Stimulated activated CD4-positive, alpha-beta T cell treated with anti-CD3 and anti-CD28 coated beads, Interleukin-4, amount 100 ng/mL, for 1 hour (primary cell): ENCODE data around the gene TSPAN9.
A peak's percentile ranks its signal among the peaks of the same experiment; 100 is the strongest.

Source experiments
- DNase-seq: peaks from one replicate; pipeline ENCODE4 v3.0.0-alpha.2; 2020

Gene TSPAN9, protein sequence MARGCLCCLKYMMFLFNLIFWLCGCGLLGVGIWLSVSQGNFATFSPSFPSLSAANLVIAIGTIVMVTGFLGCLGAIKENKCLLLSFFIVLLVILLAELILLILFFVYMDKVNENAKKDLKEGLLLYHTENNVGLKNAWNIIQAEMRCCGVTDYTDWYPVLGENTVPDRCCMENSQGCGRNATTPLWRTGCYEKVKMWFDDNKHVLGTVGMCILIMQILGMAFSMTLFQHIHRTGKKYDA

DNA sequence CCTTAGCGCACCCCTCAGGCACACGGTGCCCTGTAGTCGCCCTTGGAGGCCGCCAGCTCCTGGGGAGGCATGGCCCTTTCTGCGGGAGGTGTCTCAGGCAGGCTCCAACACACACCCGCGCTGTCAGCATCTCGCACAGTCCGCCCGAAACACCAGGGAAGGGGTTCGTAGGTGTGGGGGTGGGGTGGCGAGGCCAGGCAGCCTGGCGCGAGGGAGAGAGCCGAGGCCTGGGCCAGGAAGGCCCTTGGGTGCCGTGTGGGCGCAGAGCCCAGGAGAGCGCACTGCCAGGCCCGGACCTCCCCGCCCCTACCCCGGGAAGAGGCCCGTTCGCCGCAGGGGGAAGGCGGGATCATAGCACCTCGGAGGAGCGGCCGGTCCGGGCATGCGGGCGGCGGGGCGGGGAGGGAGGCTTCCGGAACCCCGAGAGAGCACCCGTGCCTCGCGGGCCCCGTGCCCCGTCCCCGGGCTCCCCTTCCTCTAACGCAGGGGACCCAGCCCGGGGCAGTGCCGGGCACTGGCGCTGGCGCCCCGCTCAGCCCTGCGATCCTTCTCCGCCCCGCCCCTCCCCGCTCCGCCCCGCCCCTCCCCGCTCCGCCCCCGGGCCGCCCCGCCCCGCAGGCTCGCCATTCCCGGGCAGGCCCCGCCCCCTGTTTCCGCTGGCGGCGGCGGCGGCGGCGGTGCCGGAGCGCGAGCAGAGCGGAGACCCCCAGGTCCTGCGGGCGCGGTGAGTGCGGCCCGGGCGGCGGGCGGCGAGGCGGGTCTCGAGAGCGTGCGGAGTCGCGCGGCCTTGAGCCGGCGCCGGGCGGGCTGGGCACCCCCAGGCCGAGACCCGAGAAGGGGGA is at the start of gene TSPAN9:
TSS of gene TSPAN9 (plus strand) at position 650 of the 842 bp plus-strand sequence. CDS start 123,815 bp downstream, outside the sequence.
- peak; percentile 73 for DNase-seq

DNA sequence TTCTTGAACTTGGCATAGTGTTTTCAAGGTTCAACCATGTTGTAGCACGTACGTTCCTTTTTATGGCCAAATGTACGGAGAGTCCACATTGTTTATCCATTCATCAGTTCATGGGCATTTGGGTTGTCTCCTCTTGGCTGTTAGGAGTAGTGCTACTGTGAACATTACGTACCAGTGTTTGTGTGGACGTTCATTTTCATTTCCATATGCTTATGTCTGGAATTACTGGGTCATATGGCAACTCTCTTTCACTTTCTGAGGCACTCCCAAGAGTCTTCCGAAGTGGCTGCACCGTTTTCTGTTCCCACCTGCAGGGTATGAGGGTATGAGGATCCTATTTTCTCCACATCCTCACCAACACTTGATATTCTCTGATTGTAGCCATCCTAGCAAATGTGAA is 49.1 kb upstream of the TSPAN9 start:
- DNase-seq = no peak

DNA sequence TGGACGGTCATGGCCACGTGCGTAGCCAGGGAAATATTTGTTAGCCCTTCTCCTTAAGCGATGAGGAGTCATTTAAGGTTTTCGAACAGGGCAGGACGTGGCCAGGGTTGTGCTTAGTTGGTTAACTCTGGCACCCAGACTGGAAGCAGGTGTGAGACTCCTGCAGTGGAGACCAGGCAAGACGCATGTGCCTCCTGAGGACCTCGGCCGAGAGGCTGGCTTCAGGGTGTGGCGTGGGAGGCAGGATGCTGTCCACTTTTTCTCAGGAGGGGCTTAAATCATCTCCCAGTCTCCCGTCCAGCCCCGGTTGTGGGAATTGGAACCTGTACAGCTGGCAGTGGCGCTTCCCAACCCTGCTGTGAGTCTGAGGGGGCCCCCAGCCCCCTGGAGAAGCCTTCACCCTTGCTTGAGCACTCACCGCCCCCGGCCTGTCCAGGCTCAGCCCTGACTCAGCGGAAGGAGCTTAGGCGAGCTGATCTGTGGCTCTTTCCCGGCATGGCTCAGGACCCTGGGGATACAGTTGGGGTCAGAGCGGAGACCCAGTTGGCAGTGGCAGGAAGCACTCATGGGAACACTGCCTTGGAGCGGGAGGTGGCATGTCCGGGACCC is 46.3 kb upstream of the TSPAN9 start:
- DNase-seq = no peak

DNA sequence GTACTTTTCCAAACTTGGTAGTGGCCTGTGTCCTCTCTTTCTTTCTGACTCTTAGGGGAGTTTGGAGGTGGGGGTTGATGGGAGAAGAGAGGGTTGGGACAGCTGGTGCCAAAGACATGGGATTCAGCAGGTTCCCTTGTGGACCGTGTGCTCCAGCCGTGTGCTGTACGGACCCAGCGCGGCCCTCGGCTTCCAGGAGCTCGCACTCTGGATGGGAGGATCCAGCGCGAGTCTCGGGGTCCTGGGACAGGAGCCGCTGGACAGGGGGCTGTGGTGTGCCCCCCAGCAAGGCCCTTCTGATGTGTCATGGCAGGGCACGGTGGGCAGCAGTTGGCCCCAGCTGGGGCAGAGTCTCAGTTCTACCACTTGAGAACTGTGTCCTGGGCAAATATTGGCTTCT is 45.0 kb upstream of the TSPAN9 start:
- DNase-seq = no peak

DNA sequence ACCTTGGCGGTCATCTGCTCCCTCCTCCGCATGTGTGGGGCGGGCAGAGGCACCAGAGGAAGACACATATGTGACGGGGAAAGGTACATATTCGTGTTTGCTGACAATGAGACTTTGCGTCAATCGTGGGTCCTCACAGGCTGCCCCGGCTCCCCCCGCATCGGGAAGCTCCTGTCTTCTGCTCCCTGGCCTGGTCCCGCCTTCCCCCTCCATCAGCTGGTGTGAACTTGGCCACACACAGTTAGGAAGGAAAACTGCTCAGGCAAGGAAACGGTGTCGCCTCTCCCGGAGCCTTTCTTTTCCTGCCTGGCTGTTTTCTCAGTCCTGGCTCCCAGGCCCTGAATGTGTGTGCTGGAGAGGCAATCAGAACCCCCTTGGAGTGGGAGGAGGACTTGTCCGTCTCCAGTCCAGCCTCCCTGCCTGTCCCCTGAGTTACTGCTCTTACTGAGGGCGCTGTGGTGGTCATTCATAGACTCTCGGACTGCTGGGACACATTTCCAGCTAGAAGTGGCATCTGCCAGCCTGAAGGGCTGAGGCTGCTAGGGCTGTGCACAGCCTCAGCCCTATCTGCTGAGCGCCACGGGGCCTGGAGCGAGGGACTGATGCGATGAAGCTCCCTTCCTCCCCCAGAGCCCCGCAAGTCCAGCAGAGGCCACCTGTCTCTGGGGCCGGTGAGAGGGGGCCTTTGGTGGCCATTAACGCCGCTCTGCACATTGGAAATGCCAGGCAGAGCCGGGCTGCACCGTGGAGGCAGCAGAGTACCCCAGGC is 44.2 kb upstream of the TSPAN9 start:
- DNase-seq = no peak

DNA sequence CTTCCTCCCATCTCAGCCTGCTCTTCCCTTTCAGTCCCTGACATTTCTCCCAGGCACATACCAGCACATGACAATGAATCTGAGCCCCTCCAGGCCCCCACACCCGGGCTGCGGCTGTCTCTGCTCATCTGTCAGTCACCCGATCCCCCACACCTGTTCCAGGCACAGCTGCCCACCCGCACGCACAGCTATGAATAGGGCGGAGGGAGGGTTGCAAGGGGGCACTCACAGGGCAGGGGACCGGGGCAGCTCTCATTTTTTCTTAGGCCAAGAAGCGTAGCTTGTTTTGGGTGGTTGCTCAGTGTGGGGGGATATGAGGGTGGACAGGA is 43.7 kb upstream of the TSPAN9 start:
- no peak for DNase-seq

DNA sequence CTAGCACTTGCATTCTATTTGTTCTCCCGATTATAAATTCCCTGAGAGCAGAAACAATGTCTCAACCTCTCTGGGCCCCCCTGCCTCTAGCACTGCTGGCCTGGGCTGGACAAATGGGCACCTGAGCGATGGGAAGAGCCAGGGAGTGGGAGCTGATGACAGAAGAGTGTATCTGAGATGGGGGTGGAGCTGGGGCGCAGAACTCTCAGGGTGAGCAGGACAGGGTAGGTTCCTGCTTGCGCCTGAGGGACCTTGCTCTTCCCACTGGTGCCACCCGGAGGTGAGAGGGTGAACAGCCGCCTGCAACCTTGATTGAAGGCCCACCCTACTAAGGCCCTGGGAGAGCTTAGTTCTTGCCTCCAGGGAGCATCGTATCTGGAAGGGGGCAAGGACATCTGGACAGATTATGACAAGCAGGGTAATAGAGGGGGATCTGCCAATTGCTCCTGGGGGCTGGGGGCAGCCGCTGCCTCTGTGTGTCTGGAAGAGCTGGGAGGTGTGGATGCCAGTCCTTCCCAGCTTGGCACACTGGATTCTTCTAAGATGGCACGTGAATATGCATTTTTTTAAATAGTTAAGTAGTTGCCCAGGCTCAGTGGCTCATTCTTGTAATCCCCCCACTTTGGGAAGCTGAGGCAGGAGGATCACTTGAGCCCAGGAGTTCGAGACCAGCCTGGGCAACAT is 43.0 kb upstream of the TSPAN9 start:
- peak; percentile 39 for DNase-seq

DNA sequence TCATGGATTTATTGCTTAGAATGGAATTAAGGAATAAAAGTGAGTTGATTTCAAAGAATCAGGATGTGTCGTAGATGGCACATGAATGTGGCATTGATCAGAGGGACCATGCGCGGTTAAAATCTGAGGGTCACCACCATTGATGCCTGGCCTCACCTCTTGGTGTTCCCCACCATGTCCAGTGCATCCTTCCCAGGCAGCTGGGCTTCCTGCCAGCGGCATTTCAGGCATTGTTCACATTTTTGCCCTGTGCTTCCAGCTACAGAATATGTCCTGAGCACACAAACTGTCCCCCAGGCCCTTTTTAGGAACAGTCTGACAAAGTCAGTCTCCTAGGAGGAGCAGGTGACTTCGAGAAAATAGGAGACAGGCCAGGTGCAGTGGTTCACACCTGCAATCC is 42.0 kb upstream of the TSPAN9 start:
- no peak for DNase-seq

DNA sequence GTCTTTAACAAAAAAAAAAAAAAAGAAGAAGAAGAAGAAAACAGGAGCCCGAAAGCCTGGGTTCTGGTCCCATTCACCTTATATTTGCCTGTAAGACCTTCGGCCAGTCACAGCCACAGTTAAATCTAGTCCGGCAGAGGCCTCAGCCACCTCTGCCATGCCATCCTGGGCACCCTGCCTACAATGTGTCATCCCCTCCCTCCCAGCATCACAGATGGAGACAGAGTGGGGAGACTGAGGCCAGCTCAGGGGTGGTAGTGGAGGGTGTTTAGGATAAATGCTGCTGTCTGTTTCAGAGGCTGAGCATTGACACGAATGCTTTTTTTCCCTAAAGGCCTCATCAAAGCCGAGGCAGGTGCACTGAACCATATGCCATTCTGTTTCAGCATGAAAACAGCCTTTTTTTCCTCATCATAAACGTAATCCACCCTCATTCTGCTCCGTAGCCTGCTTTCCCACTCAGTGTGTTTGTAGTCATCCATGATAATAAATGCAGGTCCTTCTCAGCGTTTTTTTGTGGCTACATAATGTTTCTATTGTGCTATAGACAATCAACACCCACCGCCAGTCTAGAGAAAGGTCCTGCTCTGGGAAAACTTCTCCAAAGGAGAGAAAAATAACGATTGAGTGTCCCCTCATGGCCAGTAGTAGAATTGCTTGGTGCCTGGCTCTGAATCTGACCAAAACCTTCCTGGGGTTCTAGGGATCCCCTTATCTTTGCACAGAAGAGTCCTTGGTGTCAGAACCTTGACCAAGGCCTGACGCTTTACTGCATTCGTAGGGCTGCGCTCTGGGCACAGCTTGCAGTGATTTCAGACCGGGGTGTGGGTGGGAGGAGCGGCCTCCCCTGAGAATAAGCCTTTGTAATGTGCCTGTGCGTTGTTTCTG is 41.1 kb upstream of the TSPAN9 start:
- no peak for DNase-seq

DNA sequence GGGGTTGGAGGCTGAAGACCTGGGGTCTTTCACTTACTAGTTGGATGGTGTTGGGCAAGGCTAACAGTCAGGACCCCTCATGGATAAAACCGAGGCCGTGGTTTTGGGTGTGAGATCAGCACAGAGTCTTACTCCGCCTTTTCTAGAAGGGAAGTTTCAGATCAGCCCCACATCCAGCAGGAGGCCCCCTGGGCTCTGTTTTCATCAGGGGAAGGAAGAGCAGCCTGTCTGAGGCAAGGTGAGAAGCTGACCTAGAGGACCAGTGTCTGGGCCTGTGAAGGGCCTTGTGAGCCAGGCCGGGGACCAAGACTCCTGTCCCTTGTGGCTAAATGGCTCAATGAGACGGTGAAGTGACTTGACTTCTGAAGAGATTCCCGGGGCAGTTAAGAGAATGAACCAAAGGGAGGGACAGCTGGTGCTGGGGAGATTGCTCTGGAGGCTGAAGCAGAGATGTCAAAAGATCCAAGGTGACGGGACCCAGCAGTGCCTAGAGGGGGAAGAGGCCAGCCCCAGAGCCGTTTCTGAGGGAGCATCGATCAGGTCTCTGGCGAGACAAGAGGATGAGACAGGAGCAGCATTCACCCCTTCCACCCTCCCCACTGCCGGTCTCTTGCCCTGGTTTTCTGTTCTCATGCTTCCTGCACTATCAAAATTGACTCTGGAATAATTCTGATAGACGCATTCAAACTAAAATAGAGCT is 40.1 kb upstream of the TSPAN9 start:
- DNase-seq = no peak

DNA sequence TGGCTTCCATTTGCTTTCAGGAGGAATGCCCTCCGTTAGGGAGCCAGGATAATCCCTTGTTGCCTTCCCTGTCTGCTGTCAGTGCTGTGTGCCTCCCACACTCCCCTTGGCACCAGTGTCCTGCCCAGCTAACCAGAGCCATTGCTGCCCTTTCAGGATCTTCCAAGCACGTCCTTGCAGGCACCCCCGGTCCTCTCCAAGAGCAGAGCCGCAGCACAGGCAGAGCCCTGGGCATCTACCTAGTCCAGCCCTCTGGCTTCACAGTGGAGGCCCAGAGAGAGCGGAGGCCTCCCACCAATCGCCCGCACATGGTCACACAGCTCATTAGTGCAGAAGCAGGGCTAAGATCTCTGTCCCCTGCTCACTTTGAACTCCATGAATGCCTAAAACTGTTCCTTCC is 39.0 kb upstream of the TSPAN9 start:
- no peak for DNase-seq

DNA sequence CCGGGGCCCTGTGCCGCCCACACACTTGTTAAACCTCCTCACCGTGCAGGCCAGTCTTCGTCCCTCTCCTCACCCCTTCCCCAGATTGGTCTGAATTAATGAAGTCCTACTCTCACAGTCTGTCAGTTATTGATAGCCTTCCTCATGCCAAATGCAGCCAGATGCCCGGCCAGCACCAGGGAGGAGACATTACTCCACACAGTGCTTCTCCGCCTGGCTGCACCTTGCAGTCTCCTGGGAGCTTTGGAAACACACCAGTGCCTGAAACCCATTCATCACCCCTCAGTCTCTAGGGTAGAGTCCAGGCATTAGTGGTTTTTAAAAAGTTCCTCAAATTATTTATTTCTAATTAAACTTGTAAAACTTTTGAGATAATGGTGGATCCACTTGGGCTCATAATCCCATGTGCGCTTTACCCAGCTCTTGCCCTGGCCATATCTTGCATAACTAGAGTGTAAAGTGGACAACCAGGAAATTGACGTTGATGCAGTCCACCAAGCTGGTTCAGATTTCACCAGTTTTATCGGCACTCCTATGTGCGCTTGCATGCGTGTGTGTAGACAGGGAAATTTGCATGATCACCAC is 38.2 kb upstream of the TSPAN9 start:
- DNase-seq = no peak

DNA sequence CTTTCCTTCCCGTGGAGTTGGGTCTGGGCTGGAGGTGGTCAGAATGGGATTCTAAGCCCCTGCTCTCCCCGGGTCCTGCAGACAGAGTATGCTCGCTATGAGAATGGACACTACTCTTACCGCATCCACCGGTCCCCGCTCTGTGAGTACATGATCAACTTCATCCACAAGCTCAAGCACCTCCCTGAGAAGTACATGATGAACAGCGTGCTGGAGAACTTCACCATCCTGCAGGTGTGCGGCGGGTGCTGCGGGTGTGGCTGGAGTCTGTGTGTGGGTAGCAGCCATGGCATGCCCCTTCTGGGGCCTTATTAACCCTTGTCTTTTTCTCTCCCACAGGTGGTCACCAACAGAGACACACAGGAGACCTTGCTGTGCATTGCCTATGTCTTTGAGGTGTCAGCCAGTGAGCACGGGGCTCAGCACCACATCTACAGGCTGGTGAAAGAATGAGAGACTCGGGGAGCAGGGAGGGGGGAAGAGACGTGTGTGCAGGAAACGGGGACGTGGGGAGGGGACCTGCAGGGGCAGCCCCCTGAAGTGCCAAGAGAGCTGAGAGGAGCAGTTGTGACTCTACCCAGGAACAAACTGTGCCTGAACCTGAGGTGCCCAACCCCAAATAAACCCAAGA is 37.0 kb upstream of the TSPAN9 start:
- DNase-seq = no peak

DNA sequence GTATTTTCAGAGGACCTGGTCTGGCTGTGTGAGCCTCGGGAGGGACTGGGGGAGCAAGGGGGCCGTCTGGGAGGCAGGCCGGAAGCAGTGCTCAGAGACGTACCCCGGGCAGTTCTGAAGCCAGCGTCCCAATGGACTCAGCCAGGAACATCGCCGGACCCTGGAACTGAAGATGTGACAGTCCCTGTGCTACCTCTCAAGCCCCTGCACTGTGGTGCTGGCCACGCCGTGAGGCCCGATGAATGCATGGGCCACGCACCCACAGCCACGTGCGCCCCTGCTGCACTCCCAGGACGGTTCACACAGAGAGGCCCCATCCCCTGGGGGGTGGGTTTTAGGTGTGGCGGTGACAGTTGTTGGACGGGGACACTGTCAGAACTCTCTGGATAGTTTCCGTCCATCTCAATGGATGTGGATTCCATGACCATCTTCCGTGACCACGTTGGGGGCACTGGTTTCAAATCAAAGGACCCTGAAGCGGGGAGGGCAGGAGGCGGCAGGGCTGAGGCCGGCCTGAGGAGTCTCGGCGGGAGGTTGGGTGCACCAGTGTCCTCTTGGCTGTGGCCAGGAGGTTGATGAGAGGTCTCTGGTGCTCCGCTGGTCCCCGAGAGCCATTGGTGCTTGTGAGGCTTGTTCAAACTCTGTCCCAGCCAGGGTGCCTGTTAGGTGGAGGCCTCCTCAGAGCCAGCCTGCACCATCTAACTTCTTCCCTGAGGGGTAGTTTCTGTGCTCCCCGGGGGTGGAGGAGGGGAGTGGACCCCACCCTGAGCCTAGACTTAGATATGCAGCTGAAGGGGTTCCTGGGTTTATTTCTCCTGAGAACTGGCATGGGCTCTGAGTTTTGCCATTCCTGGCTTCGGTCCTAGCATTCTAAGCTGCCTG is 36.3 kb upstream of the TSPAN9 start:
- DNase-seq = no peak

DNA sequence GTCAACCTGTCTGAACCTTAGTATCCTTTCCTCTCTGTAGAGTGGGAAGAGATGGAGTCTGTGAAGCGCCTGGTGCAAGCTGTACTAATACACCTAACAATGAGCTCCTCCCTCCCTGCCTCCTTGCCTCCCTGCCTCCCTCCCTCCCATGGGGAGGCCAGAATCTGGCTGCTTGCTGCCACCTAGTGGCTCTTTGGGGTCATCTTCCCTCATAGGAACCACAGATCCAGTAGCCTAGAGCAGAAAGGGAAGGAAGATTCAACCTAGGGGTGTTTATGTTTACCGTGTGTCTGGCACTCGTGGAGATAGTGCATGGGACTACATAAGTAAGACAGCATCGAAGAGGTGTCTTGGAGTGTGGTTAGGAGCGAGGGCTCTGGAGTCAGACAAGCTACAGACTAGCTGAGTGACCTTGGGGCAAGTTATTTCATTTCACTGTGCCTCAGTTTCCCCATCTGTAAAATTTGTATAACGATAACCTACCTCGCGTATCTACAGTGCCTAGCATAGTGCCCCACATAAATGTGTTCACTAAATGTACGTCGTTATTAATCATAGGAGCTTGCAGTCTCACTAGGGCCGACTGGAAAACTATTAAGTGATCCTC is 35.5 kb upstream of the TSPAN9 start:
- peak; percentile 44 for DNase-seq

DNA sequence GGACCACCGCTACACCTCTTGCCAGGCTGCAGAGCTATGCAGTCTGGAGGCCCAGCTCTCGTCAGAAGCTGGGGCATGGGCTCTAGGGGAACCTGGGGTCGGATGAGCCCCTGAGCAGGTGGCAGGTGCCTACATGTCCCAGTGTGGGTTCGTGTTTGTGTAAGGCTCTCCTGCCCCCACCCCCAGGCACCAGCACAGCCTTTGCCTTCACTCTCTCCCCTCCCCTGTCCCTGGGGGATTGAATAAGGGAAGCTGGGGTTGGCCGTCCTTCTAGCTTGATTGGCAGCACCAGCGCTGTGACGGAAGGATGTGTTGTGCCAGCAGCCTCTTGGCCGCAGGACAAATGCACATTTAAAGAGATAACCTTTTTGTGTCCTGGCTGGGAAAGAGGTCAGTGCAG is 34.8 kb upstream of the TSPAN9 start:
- DNase-seq = no peak

DNA sequence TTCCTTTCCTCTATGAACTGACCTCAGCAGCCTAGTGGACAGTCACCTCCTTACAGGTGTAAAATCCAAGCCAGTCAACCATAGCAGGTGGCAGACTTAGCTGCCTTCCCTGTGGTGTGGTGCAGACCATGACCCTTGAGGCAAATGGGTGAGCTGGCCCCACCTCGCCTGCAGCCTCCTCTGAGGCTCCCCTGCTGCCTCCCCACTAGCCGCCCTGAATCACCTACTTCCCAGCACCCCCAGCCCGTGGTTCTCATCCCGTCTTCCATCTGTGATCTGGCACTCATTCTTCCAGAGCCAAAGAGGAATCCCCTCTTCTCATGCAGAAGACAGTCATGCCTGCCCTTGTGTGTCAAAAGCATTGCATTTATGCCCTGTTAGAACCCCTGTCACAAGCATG is 34.4 kb upstream of the TSPAN9 start:
- DNase-seq = no peak

DNA sequence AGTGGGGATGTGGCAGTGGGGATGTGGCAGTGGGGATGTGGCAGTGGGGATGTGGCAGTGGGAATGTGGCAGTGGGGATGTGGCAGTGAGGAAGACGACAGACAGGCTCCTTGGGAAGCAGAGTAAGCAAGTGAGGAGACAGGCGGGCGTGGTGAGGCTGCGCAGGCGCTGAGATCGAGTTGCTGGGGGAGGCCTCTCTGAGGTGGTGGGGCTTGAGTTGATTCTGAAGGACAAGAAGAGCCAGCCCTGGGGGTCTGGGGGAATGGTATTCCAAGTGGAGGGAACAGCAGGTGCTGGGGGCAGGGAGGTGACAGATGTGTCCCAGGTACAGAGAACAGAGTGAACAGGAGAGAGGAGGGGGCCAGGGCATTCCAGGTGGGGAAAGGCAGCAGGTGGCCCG is 33.8 kb upstream of the TSPAN9 start:
- no peak for DNase-seq

DNA sequence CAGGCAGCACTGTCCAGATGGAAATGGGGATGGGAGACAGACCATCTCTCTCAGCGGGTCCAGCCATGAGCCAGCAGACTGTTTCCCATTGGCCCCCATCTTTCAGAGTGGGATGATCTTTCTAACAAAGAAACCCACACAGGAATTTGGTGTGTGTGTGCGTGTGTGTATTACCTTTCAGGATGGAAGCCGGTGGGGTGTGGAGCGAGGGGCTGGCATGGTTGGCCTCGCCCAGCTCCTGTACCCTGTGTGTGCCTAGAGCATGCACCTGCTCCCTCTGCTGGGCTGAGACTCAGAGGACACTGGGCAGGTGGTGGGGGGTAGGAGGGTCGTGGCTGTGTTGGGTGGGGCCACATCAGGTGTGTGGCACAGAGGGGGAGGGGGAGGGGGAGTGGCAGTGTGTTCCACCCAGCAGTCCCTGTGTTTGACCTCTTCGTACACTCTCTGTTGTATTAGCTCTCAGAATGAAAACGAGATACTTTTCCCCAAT is 33.0 kb upstream of the TSPAN9 start:
- DNase-seq = no peak
